ENCODE measurements around the gene PROX1. TPM values are rescaled to one million over a fixed set of nuclear protein-coding genes. Genes with fewer than 3 reads are reported as not detected.
A peak's percentile ranks its signal among the peaks of the same experiment; 100 is the strongest.

The PROX1 gene
- total RNA-seq, 2 donors from 2014 or later, result 59.5 to 77.9 TPM

- DNase-seq, result no peak
- intact Hi-C loops (cut with DNase I), result loop anchor here in 1 of 2 donors (5.0 kb wide), 1 partner anchor 33 kb away; no protein-coding TSS in a partner anchor
- ATAC-seq, result no peak
Measured at GRCh38 chr1:213993929-213994328, 6.2 kb downstream of the PROX1 start.

GRCh38 chr1:213994888-213995287 is 7.1 kb downstream of the PROX1 start:
- intact Hi-C loops (cut with DNase I), result loop anchor here in 1 of 2 donors (5.0 kb wide), 1 partner anchor 32 kb away; no protein-coding TSS in a partner anchor
- no peak for ATAC-seq
- DNase-seq, result no peak

- DNase-seq (no peak), ATAC-seq (no peak)
- intact Hi-C loops (cut with DNase I), result no loop called here
Measured at GRCh38 chr1:213995603-213996002, 7.8 kb downstream of the PROX1 start.

- peak; percentile 64 to 86 for ATAC-seq
- intact Hi-C loops (cut with DNase I), result no loop called here
Measured at GRCh38 chr1:213996320-213997037, 8.7 kb downstream of the PROX1 start.

GRCh38 chr1:213997038-213997771 is 9.4 kb downstream of the PROX1 start:
- intact Hi-C loops (cut with DNase I), result no loop called here
- DNase-seq (no peak), ATAC-seq (peak in 1 of 2 donors; percentile 58)

More at GRCh38 chr1:213996320-213997037, 8.7 kb downstream of the PROX1 start:
- DNase-seq, result no peak

GRCh38 chr1:213997772-213998107 is 10.0 kb downstream of the PROX1 start:
- ATAC-seq (no peak), DNase-seq (no peak)
- intact Hi-C loops (cut with DNase I), result no loop called here

- no peak for DNase-seq
- no peak for ATAC-seq
- intact Hi-C loops (cut with DNase I), result no loop called here
Measured at GRCh38 chr1:213998785-213999184, 11.0 kb downstream of the PROX1 start.

- no peak for ATAC-seq
- intact Hi-C loops (cut with DNase I), result no loop called here
- no peak for DNase-seq
Measured at GRCh38 chr1:213999732-214000131, 12.0 kb downstream of the PROX1 start.

GRCh38 chr1:214002060-214002459 is 14.3 kb downstream of the PROX1 start:
- ATAC-seq (no peak), DNase-seq (no peak)
- intact Hi-C loops (cut with DNase I), result no loop called here

- ATAC-seq (peak in 1 of 2 donors; percentile 92), DNase-seq (no peak)
- intact Hi-C loops (cut with DNase I), result no loop called here
Measured at GRCh38 chr1:214002472-214002871, 14.7 kb downstream of the PROX1 start.

- ATAC-seq (peak in 1 of 2 donors; percentile 42), DNase-seq (no peak)
- intact Hi-C loops (cut with DNase I), result no loop called here
Measured at GRCh38 chr1:214003233-214003632, 15.5 kb downstream of the PROX1 start.

GRCh38 chr1:214004014-214004413 is 16.2 kb downstream of the PROX1 start:
- intact Hi-C loops (cut with DNase I), result no loop called here
- ATAC-seq (peak; percentile 25 to 59), DNase-seq (no peak)

GRCh38 chr1:214004795-214005194 is 17.0 kb downstream of the PROX1 start:
- intact Hi-C loops (cut with DNase I), result no loop called here
- ATAC-seq (no peak), DNase-seq (no peak)

- ATAC-seq (no peak), DNase-seq (no peak)
- intact Hi-C loops (cut with DNase I), result no loop called here
Measured at GRCh38 chr1:214005708-214006107, 17.9 kb downstream of the PROX1 start.

GRCh38 chr1:214006845-214007244 is 19.1 kb downstream of the PROX1 start:
- ATAC-seq, result no peak
- intact Hi-C loops (cut with DNase I), result no loop called here
- DNase-seq, result no peak

- ATAC-seq, result no peak
Measured at GRCh38 chr1:214008347-214008746, 20.6 kb downstream of the PROX1 start.

GRCh38 chr1:214008791-214009422 is 21.1 kb downstream of the PROX1 start:
- ATAC-seq (no peak), DNase-seq (no peak)
- intact Hi-C loops (cut with DNase I), result no loop called here

More at GRCh38 chr1:214008347-214008746, 20.6 kb downstream of the PROX1 start:
- intact Hi-C loops (cut with DNase I), result no loop called here
- DNase-seq, result no peak

GRCh38 chr1:214009423-214010196 is 21.8 kb downstream of the PROX1 start:
- ATAC-seq, result no peak
- intact Hi-C loops (cut with DNase I), result no loop called here
- DNase-seq, result no peak

GRCh38 chr1:214010197-214010573 is 22.4 kb downstream of the PROX1 start:
- no peak for ATAC-seq
- intact Hi-C loops (cut with DNase I), result no loop called here

More at GRCh38 chr1:214010197-214010573, 22.4 kb downstream of the PROX1 start:
- DNase-seq, result no peak
